Measurements from ENCODE around the gene PDGFC. TPM values are rescaled to one million over a fixed set of nuclear protein-coding genes. Genes with fewer than 3 reads are reported as not detected.

Gene PDGFC
- total RNA-seq, 4 donors from 2014 or later: 8.4 to 34.7 (median 21.9) TPM

DNA sequence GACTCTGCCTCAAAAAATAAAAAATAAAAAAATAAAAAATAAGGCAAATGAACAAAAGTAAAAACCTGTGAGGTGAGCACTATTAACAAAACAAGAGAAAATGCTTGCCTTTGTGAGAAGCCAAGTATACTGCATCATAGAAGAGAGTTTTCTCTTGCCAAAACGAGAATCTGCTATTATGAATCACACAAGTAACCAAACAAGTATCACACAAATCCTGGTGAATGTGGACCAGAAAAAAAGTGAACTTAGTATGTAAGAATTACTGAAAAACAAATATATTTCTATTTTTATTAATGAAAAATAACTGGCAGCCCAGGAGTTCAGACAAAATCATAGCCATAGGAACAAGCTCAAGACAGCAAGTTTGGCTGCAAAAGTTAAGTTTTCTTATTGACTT is 193.5 kb downstream of the PDGFC start:
- H3K27ac ChIP-seq: no peak overlapping the region

DNA sequence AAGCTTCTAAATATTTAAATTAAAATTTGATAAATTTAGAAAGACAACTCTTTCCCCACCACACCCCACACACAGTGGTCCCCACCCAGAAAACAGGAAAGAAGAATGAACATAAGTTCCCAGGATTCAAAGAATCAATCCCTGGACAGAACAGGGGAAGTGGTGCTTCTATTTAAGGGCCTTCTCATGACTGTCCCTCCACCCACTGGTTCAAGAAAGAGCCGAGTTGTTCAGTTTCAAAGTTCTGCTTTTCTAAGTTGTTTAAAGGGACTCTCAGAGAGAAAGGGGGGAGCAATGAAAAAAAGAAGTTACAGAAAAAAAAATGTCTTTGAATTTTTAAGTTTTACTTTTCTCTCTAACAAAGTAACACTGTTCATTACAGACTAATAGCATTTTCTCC is 195.8 kb downstream of the PDGFC start:
- Histone ChIP-seq H3K27me3 (no peaks in the 10 kb centered on the region), H3K4me3 (no peak overlapping the region), H3K9me3 (no peaks in the 10 kb centered on the region), H3K36me3 (no peaks in the 10 kb centered on the region), H3K27ac (peak overlapping the region in 1 of 4 donors; percentile 72), H3K4me1 (peaks cover 0 to 64% (median 19%) of the 10 kb centered on the region in 4 donors)
- DNase-seq (ENCODE audit: low spot score in 2 of 2): peak in 1 of 2 donors; percentile 28
- TF ChIP-seq, protein P1, sequence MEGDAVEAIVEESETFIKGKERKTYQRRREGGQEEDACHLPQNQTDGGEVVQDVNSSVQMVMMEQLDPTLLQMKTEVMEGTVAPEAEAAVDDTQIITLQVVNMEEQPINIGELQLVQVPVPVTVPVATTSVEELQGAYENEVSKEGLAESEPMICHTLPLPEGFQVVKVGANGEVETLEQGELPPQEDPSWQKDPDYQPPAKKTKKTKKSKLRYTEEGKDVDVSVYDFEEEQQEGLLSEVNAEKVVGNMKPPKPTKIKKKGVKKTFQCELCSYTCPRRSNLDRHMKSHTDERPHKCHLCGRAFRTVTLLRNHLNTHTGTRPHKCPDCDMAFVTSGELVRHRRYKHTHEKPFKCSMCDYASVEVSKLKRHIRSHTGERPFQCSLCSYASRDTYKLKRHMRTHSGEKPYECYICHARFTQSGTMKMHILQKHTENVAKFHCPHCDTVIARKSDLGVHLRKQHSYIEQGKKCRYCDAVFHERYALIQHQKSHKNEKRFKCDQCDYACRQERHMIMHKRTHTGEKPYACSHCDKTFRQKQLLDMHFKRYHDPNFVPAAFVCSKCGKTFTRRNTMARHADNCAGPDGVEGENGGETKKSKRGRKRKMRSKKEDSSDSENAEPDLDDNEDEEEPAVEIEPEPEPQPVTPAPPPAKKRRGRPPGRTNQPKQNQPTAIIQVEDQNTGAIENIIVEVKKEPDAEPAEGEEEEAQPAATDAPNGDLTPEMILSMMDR (IDR thresholded peaks at IDR 0.05): no peak
- TF ChIP-seq EP300 (IDR thresholded peaks at IDR 0.05) (peak; percentile 43 to 75), POLR2A (IDR thresholded peaks at IDR 0.05) (no peak)
- WGBS, 2 donors: 14 to 19% methylated on average over 1 of the region's 1 CpG

More for the DNA sequence above, 193.5 kb downstream of the PDGFC start:
- 64 to 71% methylated on average over 1 of the region's 1 CpG for WGBS, 2 donors
- Histone ChIP-seq H3K9me3 (no peaks in the 10 kb centered on the region), H3K27me3 (no peaks in the 10 kb centered on the region), H3K4me1 (peaks cover 0 to 42% (median 11%) of the 10 kb centered on the region in 4 donors), H3K4me3 (no peak overlapping the region), H3K36me3 (no peaks in the 10 kb centered on the region)
- TF ChIP-seq, protein P1 (IDR thresholded peaks at IDR 0.05): no peak
- TF ChIP-seq POLR2A (IDR thresholded peaks at IDR 0.05): no peak
- no peak for TF ChIP-seq EP300 (IDR thresholded peaks at IDR 0.05)
- DNase-seq (ENCODE audit: low spot score in 2 of 2): no peak

DNA sequence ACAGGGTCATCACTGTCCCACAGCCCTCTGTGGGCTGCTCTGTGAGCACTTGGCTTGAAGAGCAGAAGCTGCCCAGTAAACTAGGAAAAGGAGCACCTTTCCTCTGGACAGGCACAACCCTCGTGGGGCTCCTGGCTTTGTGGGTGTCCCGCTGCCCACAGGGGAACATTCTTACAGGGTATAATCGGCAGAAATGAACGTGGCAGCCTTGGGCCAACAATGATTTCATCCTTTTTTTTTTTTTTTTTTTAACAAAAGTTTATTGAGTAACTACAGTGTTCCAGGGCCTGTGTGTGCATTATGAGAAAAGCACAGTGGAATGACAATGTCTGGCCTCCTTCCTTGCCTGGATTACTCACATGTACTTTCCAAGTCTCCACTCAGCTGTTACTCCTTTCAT is 197.2 kb downstream of the PDGFC start:
- Histone ChIP-seq H3K27me3 (no peaks in the 10 kb centered on the region), H3K4me3 (no peak overlapping the region), H3K27ac (peak overlapping the region in 2 of 4 donors; percentile 15 to 63), H3K4me1 (peaks cover 0 to 78% (median 21%) of the 10 kb centered on the region in 4 donors), H3K36me3 (no peaks in the 10 kb centered on the region), H3K9me3 (no peaks in the 10 kb centered on the region)
- DNase-seq (ENCODE audit: low spot score in 2 of 2): no peak
- TF ChIP-seq EP300 (IDR thresholded peaks at IDR 0.05) (peak in 1 of 2 donors; percentile 13), POLR2A (IDR thresholded peaks at IDR 0.05) (no peak)
- WGBS, 2 donors: 37 to 57% methylated on average over 4 of the region's 4 CpGs

DNA sequence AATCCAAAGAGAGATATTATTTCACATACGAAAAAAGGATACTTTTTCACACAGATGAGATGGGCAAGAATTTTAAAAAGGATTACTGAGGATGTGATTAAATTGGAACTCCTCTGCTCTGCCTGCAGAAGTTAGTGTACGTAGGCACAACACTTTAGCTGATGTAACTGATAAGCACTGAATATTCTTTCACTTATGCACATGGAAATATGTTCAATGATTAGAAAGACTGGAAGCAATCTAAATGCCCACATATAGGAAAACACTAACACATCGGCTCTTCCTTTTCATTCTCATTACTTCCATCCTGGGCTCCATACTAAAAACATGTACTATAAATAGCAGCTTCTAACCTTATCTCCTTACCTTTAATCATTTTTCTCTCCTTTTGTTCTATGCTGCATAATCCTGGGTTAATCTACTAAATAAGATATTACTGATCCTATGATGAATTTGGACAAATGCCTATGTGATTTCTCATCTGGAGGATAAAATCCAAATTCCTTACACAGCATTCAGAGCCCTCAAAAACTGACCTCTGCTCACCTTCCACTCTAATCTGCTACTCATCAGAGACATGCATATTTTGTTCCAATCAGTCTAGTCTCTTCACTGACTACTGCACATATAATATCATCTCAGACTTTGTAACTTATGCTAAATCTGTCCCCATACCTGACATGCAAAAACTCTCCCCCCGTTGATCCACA is 197.8 kb downstream of the PDGFC start:
- TF ChIP-seq EP300 (IDR thresholded peaks at IDR 0.05): no peak
- TF ChIP-seq, protein P1 (IDR thresholded peaks at IDR 0.05): no peak
- TF ChIP-seq POLR2A (IDR thresholded peaks at IDR 0.05): no peak
- Histone ChIP-seq H3K36me3 (no peaks in the 10 kb centered on the region), H3K4me1 (peaks cover 0 to 82% (median 21%) of the 10 kb centered on the region in 4 donors), H3K27me3 (no peaks in the 10 kb centered on the region), H3K9me3 (no peaks in the 10 kb centered on the region), H3K4me3 (no peak overlapping the region), H3K27ac (peak overlapping the region in 2 of 4 donors; percentile 15 to 63)
- 77 to 78% methylated on average over 4 of the region's 4 CpGs for WGBS, 2 donors
- DNase-seq (ENCODE audit: low spot score in 2 of 2): no peak

DNA sequence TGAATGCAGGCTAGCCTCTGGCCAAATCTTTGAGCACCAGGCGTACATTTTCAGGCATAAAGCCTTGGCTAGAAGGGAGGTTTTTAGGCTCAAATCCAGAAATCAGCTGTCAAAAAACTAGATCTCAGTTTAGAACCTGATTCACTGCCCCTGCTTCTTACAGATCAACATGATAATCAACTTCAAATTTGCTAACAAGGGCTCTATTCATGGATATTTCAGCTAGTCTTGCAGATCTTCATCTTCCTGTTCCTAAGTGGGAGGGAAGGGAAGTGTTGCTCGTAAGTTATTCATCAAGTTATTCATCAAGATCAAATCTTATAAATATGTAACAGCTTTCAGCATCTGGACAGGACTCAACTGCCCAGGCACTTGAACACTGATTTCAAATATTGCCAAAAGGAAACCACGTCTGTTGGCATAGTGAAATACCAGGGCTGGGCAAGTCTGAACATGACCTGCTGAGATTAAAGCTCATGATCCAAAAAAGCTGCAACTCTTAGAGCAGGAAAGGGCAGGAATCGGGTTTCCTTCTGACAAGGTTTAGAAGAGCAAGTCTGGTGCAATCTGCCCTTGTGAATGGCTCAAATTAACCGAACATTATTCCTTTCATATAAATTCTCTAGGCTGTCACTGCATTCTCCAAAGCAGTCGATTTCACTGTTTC is 200.3 kb downstream of the PDGFC start:
- Histone ChIP-seq H3K4me1 (peaks cover 0 to 76% (median 19%) of the 10 kb centered on the region in 4 donors), H3K27ac (peak overlapping the region; percentile 6 to 71 (median 56)), H3K4me3 (peak overlapping the region in 2 of 4 donors; percentile 6 to 30), H3K27me3 (no peaks in the 10 kb centered on the region), H3K36me3 (no peaks in the 10 kb centered on the region), H3K9me3 (no peaks in the 10 kb centered on the region)
- TF ChIP-seq EP300 (IDR thresholded peaks at IDR 0.05) (peak in 1 of 2 donors; percentile 43), POLR2A (IDR thresholded peaks at IDR 0.05) (no peak)
- TF ChIP-seq, protein P1 (IDR thresholded peaks at IDR 0.05): no peak
- 15 to 16% methylated on average over 6 of the region's 6 CpGs for WGBS, 2 donors
- DNase-seq (ENCODE audit: low spot score in 2 of 2): no peak
